HepG2 (cell line): ENCODE measurements around the gene POLR3GL. TPM values are rescaled to one million over a fixed set of nuclear protein-coding genes. Genes with fewer than 3 reads are reported as not detected.

Source experiments
- ATF2 ChIP-seq: sonication (generic); formaldehyde crosslinking; IDR thresholded peaks from 2 replicates; pipeline ENCODE4 v1.4.0; 2020; ENCODE audit warnings: missing genetic modification reagents
- CEBPB ChIP-seq: IDR thresholded peaks from 2 replicates; pipeline ENCODE4 v1.6.1; 2011; ENCODE audit warnings: low read depth, low read length, improper control_type of control experiment, borderline replicate concordance
- DPF2 ChIP-seq: sonication (generic); formaldehyde crosslinking; IDR thresholded peaks from 2 replicates; pipeline ENCODE4 v1.4.0; 2020; ENCODE audit warnings: mild to moderate bottlenecking, low read depth, missing genetic modification reagents, borderline replicate concordance
- FOXJ3 ChIP-seq: sonication (generic); formaldehyde crosslinking; IDR thresholded peaks from 2 replicates; pipeline ENCODE4 v1.4.0; 2020; ENCODE audit warnings: missing genetic modification reagents, mild to moderate bottlenecking, borderline replicate concordance
- HMG20B ChIP-seq: conservative IDR thresholded peaks from 2 replicates; pipeline ENCODE4 v1.6.1; 2016; ENCODE audit warnings: missing genetic modification reagents, missing compliant biosample characterization
- HNF1A ChIP-seq, 2 experiments: sonication (generic) in 1 of 2; formaldehyde crosslinking in 1 of 2; IDR thresholded peaks; 2 replicates each; pipeline versions ENCODE4 v1.4.0 to v1.6.1; 2016 to 2020; ENCODE audit warnings: borderline replicate concordance in 1 of 2, low read depth in 1 of 2, mild to moderate bottlenecking in 1 of 2, missing genetic modification reagents in 1 of 2
- MAF1 ChIP-seq: sonication (generic); formaldehyde crosslinking; IDR thresholded peaks from 2 replicates; pipeline ENCODE4 v1.5.0; 2020; ENCODE audit warnings: missing genetic modification reagents, borderline replicate concordance
- NFE2L1 ChIP-seq: sonication (generic); formaldehyde crosslinking; IDR thresholded peaks from 2 replicates; pipeline ENCODE4 v1.4.0; 2020; ENCODE audit warnings: missing genetic modification reagents, mild to moderate bottlenecking, borderline replicate concordance
- REPIN1 ChIP-seq: sonication (generic); formaldehyde crosslinking; IDR thresholded peaks from 2 replicates; pipeline ENCODE4 v1.8.0; 2022; ENCODE audit warnings: missing genetic modification reagents, low read depth, mild to moderate bottlenecking, borderline replicate concordance
- TEAD3 ChIP-seq: optimal IDR thresholded peaks from 2 replicates; pipeline ENCODE3; 2016; ENCODE audit warnings: borderline replicate concordance
- ZC3H13 ChIP-seq: sonication (generic); formaldehyde crosslinking; IDR thresholded peaks from 2 replicates; pipeline ENCODE4 v1.8.1; 2023; ENCODE audit warnings: mild to moderate bottlenecking, missing genetic modification reagents, moderate library complexity
- ZFP41 ChIP-seq: sonication (generic); formaldehyde crosslinking; IDR thresholded peaks from 2 replicates; pipeline ENCODE4 v1.4.0; 2020; ENCODE audit warnings: mild to moderate bottlenecking, missing genetic modification reagents, borderline replicate concordance
- ZNF256 ChIP-seq: sonication (generic); formaldehyde crosslinking; conservative IDR thresholded peaks from 2 replicates; pipeline ENCODE4 v1.4.0; 2020; ENCODE audit warnings: missing genetic modification reagents
- ZNF639 ChIP-seq: conservative IDR thresholded peaks from 2 replicates; pipeline ENCODE4 v1.6.1; 2018; ENCODE audit warnings: missing genetic modification reagents
- ZNF674 ChIP-seq: sonication (generic); formaldehyde crosslinking; IDR thresholded peaks from 2 replicates; pipeline ENCODE4 v1.5.0; 2020; ENCODE audit warnings: low read depth, mild to moderate bottlenecking, missing genetic modification reagents
- ZNF704 ChIP-seq: sonication (generic); formaldehyde crosslinking; IDR thresholded peaks from 2 replicates; pipeline ENCODE4 v1.8.1; 2023; ENCODE audit warnings: mild to moderate bottlenecking, inconsistent platforms, moderate library complexity, missing genetic modification reagents, borderline replicate concordance
- ZNF709 ChIP-seq: sonication (generic); formaldehyde crosslinking; IDR thresholded peaks from 2 replicates; pipeline ENCODE4 v1.5.0; 2020; ENCODE audit warnings: mild to moderate bottlenecking, missing genetic modification reagents
- ZNF784 ChIP-seq: sonication (generic); formaldehyde crosslinking; IDR thresholded peaks from 2 replicates; pipeline ENCODE4 v1.5.1; 2020; ENCODE audit warnings: missing genetic modification reagents, mild to moderate bottlenecking, borderline replicate concordance
- ZNF879 ChIP-seq: sonication (generic); formaldehyde crosslinking; IDR thresholded peaks from 2 replicates; pipeline ENCODE4 v1.8.1; 2023; ENCODE audit warnings: missing genetic modification reagents
- ZSCAN31 ChIP-seq: sonication (generic); formaldehyde crosslinking; IDR thresholded peaks from 2 replicates; pipeline ENCODE4 v1.5.0; 2020; ENCODE audit warnings: low read depth, mild to moderate bottlenecking, missing genetic modification reagents
- polyA plus RNA-seq, 8 experiments: library from polyadenylated mRNA; depleted of rRNA in 3 of 8; stranded (reverse) in 7 of 8; unstranded in 1 of 8; fragments of >200 nt; fragmentation: Illumina TruSeq in 4 of 8; extraction: Trizol in 4 of 8; gene quantifications; 2 replicates each; pipeline versions ENCODE4 v1.2.1 to v1.2.3, GENCODE V29; 2011 to 2016; ENCODE audit warnings: low read depth in 4 of 8, missing spikeins in 1 of 8, mixed read lengths in 1 of 8; ENCODE audit not compliant: insufficient read depth in 1 of 8
- total RNA-seq, 5 experiments: library from RNA; depleted of rRNA; stranded (reverse); fragments of >200 nt; fragmentation: Illumina TruSeq; extraction: Trizol; gene quantifications; 2 replicates each; pipeline ENCODE4 v1.2.3, GENCODE V29; 2016; ENCODE audit warnings: low read depth in 1 of 5

POLR3GL gene
- total and polyA plus RNA-seq, 2 of the 13 experiments (the other 11 are each of a cell fraction or from before 2014, with no cell fraction given) = 11.5 to 12.4 TPM

GRCh38 chr1:145990249-145990855 is 25.9 kb downstream of the POLR3GL start (continued):
- no peak for TF ChIP-seq ZNF704 (CRISPR knock-in tag)
- no peak for TF ChIP-seq MAF1 (CRISPR knock-in tag)
- no peak for TF ChIP-seq ZC3H13
- TF ChIP-seq ZNF879 (CRISPR knock-in tag) = no peak
- peak; percentile 79 for TF ChIP-seq CEBPB
- no peak for TF ChIP-seq FOXJ3 (CRISPR knock-in tag)
- TF ChIP-seq HNF1A (IDR thresholded peaks at IDR 0.05; ENCODE audit: low read depth) = no peak
- TF ChIP-seq HNF1A (CRISPR knock-in tag; IDR thresholded peaks at IDR 0.05; ENCODE audit: borderline replicate concordance) = no peak
- no peak for TF ChIP-seq HMG20B (CRISPR knock-in tag)
- no peak for TF ChIP-seq ZNF709 (CRISPR knock-in tag)
- no peak for TF ChIP-seq NFE2L1
- peak; percentile 39 for TF ChIP-seq TEAD3 (CRISPR knock-in tag)
- 0 out of 2 replicates have a peak, but pooled peaks have one; percentile 5 for TF ChIP-seq ZSCAN31
- no peak for TF ChIP-seq ZFP41
- no peak for TF ChIP-seq ATF2 (CRISPR knock-in tag)
- TF ChIP-seq ZNF256 (CRISPR knock-in tag) = no peak
- TF ChIP-seq ZNF674 (CRISPR knock-in tag) = no peak
- TF ChIP-seq DPF2 (CRISPR knock-in tag) = no peak
- TF ChIP-seq ZNF639 (CRISPR knock-in tag) = no peak
- no peak for TF ChIP-seq REPIN1
- TF ChIP-seq ZNF784 (CRISPR knock-in tag) = no peak
